Endothelial cell of hepatic sinusoid (primary cell): ENCODE data around the gene OSCP1.

ENCODE experiments used
- in situ Hi-C: cut with HindIII; loops from 2 replicates; pipeline ENCODE4 v1.10.0; 2017; ENCODE audit warnings: low sequenced_read_pairs

Gene OSCP1

GRCh38 chr1:36450919-36451305 is 661 bp upstream of the OSCP1 start:
- in situ Hi-C loops = no loop called here

- in situ Hi-C loops = no loop called here
Measured at GRCh38 chr1:36448530-36449056, 1.7 kb downstream of the OSCP1 start.

GRCh38 chr1:36447450-36447849 is 2.8 kb downstream of the OSCP1 start:
- in situ Hi-C loops = no loop called here

GRCh38 chr1:36446746-36447145 is 3.5 kb downstream of the OSCP1 start:
- in situ Hi-C loops = no loop called here

- in situ Hi-C loops = no loop called here
Measured at GRCh38 chr1:36446271-36446670, 4.0 kb downstream of the OSCP1 start.

- in situ Hi-C loops = loop anchor here (5.0 kb wide), 2 partner anchors 36 to 54 kb away; no protein-coding TSS in a partner anchor
Measured at GRCh38 chr1:36443297-36443696, 7.0 kb downstream of the OSCP1 start.

GRCh38 chr1:36442337-36442736 is 7.9 kb downstream of the OSCP1 start:
- in situ Hi-C loops = loop anchor here (5.0 kb wide), 2 partner anchors 35 to 55 kb away; no protein-coding TSS in a partner anchor

GRCh38 chr1:36440646-36441045 is 9.6 kb downstream of the OSCP1 start:
- in situ Hi-C loops = loop anchor here (5.0 kb wide), 2 partner anchors 33 to 57 kb away; no protein-coding TSS in a partner anchor

- in situ Hi-C loops = loop anchor here (5.0 kb wide), 2 partner anchors 33 to 57 kb away; no protein-coding TSS in a partner anchor
Measured at GRCh38 chr1:36440044-36440443, 10.2 kb downstream of the OSCP1 start.

GRCh38 chr1:36438715-36439114 is 11.5 kb downstream of the OSCP1 start:
- in situ Hi-C loops = no loop called here

- in situ Hi-C loops = no loop called here
Measured at GRCh38 chr1:36436821-36437220, 13.4 kb downstream of the OSCP1 start.

GRCh38 chr1:36433102-36433501 is 17.1 kb downstream of the OSCP1 start:
- in situ Hi-C loops = no loop called here

GRCh38 chr1:36432616-36433015 is 17.6 kb downstream of the OSCP1 start:
- in situ Hi-C loops = no loop called here

GRCh38 chr1:36425791-36426190 is 24.5 kb downstream of the OSCP1 start:
- in situ Hi-C loops = loop anchor here (5.0 kb wide), 1 partner anchor 68 kb away; no protein-coding TSS in a partner anchor

GRCh38 chr1:36421649-36422048 is 28.6 kb downstream of the OSCP1 start:
- in situ Hi-C loops = no loop called here

- in situ Hi-C loops = no loop called here
Measured at GRCh38 chr1:36420836-36421317, 29.4 kb downstream of the OSCP1 start.

GRCh38 chr1:36420409-36420808 is 29.8 kb downstream of the OSCP1 start:
- in situ Hi-C loops = no loop called here

GRCh38 chr1:36419569-36419968 is 30.7 kb downstream of the OSCP1 start:
- in situ Hi-C loops = no loop called here

GRCh38 chr1:36419140-36419539 is 31.1 kb downstream of the OSCP1 start:
- in situ Hi-C loops = no loop called here

- in situ Hi-C loops = no loop called here
Measured at GRCh38 chr1:36417931-36418330, 32.3 kb downstream of the OSCP1 start.

GRCh38 chr1:36415661-36416326 is 34.5 kb downstream of the OSCP1 start:
- in situ Hi-C loops = no loop called here

- in situ Hi-C loops = no loop called here
Measured at GRCh38 chr1:36414384-36414783, 35.9 kb downstream of the OSCP1 start.
